Amniotic stem cell (primary cell): ENCODE data around the gene CDH26.
A peak's percentile ranks its signal among the peaks of the same experiment; 100 is the strongest.

Experiments used
- DNase-seq: peaks from one replicate; lab custom pipeline; 2025; lab: John Stamatoyannopoulos, UW

Gene CDH26

DNA sequence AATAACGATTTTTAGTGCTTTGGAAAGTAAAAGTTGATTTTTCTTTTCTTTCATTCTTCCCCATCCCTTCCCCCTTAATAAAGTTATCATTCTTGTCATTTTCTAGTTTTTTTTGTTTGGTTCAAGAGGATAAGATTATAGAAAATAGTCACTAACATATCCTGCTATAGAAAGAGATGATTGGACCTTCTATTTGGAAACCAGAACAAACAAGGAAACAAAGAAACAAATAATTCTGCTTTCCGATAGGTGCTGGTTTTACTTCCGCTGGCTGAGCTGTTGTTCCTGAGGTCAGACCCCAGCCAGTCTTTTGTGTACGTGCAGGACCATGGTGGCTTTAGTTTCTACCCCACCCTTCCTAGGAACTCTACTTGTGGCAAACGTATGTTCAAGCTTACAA, at the start of gene CDH26:
TSS of gene CDH26 (plus strand) at position 301 of the 400 bp plus-strand sequence. CDS start 304 bp downstream, outside the sequence.
- DNase-seq, result no peak

DNA sequence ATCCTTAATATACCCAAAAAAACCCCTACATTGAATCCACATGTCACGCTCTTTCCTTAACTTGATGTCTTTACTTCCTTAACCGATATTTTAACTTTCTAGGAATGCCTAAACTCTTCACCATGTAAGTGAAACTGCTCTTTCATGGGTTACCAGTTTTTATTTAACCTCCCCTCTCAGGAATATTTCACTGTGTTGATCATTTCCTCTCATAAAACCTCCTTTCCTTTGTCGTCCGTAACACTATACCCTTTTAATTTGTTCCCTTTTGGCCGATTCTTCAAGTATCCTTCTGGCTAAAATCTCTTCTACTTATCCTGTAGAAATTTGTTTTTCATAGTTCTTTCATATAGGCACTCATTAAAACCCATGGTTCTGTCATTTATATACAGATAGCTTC, 49.4 kb upstream of the CDH26 start:
- DNase-seq, result no peak

DNA sequence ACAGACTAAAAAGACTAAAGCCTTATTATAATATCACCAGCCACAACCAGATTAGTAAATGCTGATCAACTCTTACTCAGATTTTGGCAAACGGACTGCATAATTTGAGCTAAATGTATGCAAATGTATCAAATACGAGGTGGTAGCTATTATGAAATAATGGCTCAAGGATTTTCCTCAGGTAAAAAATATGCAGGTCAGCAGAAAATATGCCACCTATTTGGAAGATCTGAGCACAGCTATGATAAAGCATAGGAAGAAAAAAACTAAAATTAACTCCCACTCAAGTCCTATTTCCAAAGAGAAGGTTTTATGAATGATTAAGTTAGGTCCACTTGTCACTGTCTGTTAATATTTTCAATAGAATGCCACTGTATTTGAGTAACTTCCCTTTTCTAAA, 47.2 kb upstream of the CDH26 start:
- DNase-seq, result no peak

DNA sequence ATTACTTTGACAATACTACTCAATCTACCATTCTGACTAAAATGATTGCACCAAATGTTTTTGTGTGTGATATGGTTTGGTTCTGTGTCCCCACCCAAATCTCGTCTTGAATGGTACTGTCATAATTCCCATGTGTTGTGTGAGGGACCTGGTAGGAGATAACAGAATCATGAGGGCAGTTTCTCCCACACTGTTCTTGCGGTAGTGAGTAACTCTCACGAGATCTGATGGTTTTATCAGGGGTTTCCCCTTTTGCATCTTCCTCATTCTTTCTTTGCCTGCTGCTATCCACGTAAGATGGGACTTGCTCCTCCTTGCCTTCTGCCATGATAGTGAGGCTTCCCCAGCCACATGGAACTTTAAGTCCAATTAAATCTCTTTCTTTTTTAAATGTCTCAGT, 45.6 kb upstream of the CDH26 start:
- no peak for DNase-seq

DNA sequence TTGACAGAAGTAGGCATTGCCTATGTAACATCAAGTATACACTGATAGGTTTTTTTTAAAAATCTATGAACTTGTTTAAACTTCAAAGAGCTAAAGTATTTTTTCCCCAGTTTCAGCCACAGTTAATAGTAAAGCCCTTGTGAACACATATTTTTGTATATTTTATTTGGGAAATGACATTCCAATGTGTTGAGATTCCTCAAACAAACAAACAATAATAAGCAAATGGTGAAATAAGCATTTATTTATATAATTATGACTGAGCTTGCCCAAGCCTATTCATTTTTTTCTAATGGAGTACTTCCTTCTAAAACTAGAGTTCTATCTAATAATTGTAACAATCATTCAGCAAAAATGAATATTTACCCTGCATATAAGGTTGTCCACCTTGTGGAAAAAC, 37.3 kb upstream of the CDH26 start:
- no peak for DNase-seq

DNA sequence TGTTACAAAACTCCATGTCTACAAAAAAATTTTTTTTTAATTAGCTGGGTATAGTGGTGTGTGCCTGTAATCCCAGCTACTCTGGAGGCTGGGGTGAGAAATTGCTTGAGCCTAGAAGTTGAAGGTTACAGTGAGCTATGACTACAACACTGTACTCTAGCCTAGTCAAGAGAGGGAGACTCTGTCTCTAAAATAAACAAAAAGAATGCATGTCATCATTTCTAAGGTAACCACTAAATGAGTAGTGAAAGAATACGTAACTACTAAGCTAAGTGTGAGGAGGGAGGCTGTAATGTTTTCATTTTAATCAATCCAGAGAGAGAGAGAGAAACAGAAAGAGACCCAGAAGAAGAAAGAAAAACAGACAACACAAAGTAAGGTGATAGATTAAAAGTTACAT, 34.7 kb upstream of the CDH26 start:
- DNase-seq, result no peak

DNA sequence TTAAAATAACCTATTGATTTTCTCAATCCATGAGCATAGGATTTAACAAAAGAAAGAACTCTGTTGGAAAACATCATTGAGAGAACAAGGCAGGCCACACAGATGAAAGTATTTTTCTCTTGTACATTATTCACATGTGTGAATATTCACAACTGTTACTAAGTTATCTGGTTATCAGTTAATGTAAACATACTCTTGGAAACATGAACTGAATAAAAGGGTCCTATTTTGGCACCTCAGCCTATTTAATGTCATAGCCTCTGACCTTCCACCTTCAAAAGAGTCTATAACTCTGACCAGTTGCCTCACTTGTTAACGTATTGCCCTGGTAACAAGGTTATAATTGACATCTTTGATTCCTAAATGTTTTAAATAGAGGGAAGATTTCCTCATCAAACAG, 32.9 kb upstream of the CDH26 start:
- DNase-seq, result no peak

DNA sequence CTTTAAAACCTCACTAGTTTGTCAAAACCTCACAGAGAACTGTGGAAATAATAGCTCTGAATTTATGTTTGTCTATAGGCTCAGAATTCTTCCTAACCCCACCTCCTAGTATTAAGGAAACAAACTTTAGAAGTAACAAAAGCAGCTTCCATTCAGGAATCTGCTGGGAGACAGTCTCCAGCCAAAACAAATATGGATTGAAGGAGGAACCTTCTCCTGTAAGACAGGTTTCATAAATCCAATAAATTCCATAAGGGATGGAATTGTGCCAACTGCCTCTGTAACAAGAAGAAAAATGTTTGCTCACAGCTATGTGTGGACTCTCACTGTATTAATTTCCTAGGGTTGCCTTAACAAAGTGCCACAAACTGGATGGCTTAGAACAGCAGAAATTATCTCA, 32.3 kb upstream of the CDH26 start:
- DNase-seq, result no peak

DNA sequence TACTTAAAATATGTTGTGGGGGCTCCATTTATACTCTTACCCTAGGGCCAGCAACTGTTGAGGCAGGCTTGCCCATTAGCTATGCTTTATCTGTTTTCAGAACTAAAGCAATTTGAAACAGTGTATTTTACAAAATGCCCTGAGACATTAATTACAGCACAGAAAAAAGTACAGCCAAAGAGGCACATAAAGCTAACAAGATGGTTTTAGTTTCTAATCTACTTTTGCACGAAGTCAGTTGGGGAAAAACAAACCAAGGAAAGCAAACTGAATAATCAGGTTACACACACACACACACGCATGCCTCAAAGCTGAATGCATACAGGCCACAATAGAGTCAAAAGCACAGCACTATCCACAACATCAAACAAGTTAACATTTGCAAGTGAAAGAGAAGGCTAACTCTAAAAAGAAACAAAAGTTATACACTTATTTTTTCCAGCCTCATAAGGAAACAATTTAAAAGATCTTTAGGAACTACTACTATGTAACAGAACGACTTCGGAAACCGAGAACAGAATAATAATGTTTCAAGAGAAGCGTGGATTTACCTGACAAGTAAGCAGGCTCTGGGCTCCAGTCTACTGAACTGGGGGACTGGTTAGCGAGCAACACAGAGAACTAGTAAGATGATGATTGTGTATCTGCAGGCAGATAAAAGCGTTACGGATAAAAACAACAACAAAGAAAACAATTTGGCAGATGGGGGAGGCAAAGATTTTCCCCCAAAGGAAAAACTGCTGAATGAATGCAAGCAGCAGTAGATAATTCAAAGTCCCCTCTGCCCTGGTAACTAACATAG, 26.5 kb upstream of the CDH26 start:
- no peak for DNase-seq

DNA sequence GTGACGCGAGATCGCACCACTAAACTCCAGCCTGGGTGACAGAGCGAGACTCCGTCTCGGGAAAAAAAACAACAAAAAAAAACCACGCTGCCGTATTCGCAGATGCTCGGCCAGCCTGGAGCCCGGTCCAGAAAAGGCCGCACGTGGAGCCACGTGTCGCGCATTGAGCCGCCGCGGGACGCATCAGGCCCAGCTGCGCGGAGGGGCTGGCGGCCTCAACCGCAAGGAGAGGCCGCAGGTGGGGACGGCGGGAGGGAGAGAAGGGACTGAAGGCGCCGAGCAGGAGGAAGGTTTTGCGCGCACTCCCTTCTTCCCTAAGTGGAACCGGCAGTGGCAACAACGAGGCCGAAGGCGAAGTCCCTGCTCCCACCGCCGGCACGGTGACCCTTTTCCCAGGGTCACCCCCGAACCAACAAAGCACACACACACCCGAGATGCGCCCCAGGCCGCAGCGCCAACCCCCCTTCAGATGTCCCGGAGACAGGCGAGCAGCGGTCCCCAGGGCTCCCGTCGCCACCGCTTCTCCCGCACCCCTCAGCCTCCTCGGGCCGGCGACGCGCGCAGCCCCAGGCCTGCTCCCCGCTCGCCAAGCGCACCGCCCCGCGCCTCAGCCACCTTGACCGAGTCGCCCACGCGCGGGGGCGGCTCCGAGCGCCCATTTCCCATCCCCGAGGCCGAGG, 25.5 kb upstream of the CDH26 start:
- DNase-seq, result no peak

DNA sequence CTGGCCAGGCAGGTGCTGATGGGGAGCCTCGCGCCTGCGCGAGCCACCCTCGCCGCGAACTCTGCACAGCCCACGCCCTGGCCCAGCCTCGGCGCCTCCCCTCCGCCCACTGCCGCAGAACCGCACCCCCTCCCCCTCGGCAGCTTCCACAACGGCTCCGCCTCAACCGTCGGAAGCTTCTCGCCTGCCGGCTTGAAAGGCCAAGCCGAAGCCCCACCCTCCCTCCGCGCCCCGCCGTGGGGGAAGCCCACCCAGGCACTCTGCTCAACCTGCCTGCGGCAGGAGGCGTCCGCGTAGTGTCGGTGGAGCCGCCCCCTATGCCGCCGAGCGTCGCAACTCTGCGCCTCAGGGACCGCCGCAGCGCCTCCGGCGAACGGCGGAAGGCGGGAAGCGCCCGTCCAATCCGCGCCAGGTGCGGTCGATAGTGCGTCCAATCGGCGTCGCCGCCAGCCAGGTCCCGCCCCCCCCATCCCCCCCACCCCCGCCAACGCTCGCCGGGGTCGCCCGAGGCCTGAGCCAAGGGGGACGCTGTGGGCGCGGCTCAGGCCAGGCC, 24.9 kb upstream of the CDH26 start, which contains the start of gene SYCP2:
TSS of gene SYCP2 (minus strand) at position 342 of the 553 bp plus-strand sequence. CDS start 11,224 bp downstream, outside the sequence.
- DNase-seq, result no peak

DNA sequence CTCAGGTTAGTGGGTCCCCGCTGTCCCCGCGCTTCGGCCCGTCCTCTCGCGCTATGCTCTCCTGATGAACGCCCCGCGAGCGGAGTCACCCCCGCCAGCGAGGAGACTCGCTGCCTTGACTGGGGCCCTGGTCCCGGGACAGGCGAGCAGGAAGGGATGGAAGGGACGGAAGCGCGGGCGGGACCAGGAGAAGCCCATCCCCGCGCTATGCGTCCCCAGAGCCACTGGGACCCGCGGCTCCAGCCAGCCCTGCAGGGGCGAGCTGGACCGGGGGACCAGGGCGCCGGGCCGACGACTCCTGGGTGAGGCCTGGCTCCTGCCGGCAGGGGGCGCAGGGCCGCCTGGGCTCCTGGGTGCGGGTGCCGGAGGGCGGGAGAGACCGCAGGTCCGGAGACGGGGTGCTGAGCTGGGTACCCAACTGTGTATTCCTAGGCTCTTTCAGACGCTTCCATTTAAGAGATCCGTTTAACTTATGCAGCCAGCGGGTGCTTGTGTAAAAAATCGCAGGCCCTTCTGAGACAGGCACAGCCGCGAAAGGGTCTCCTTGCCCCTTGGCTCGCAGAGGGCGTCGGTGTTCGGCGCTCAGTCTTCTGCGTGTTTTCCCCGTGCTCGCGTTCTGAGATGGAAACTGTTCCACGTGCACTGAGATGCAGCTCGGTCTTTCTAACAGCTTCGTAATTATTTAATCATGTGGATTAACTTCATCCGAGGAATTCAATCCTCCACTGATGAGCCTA, 24.2 kb upstream of the CDH26 start:
- peak; percentile 49 for DNase-seq

DNA sequence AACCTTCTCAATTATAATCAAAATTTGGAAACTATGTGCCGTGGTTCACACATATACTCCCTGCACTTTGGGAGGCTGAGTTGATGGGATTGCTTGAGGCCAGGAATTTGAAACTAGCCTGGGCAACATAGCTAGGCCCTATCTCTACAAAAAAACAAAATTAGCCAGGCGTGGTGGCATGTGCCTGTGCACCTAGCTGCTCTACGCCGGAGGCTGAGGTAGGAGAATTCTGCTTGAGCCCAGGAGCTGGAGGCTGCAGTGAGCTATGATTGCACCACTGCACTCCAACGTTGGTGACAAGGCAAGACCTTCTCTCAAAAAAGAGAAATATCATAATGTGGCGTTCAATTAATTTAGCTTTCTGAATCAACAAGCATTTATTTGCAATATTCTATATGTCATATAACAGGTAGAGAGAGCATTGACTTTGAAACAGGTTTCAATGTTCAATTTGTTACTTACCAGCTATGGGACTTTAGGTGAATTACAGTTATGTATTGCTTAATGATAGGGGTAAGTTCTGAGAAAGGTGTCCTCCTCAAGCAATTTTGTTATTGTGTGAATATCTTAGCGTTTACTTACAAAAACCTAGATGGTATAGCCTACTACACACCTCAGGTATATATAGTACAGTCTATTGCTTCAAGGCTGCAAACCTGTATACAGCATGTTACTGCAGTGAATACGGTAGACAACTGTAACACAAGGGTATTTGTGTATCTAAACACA, 22.6 kb upstream of the CDH26 start:
- no peak for DNase-seq

DNA sequence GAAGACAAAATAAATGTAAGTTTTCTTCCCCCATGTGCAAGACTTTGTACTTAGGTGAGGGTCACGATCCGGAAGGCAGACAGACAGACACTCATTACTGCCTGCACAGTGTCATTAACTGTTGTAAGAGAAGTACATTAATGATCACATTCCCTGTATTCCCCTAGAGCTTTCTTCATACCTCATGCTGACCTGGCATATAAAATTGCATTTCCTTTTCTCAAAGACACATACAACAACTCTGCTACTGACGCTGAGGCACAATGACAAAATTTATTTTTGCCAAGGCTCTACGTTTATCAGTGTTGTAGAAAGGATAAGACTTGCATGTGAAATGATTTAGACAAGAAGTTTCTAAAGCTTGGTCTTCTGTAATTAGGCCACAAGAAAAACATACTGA, 21.8 kb upstream of the CDH26 start:
- DNase-seq, result no peak

DNA sequence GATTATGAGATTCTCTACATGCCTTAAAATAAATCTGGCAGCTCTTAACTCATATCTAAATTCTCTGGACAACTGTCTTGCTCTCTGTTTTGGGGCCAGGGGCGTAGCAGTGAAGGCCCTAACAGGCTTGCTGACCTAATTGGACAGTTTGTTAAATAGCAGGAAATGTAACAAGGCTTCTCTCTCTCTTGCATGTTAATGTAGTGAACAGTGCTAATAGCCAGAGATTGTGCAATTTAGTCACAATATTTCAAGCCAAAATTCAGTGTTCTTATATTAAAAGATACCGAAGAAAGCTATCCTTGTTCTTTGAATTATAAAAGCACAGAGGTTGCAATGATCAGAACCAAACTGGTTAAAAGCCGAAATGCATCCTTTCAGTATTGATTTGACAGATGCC, 21.1 kb upstream of the CDH26 start:
- no peak for DNase-seq

DNA sequence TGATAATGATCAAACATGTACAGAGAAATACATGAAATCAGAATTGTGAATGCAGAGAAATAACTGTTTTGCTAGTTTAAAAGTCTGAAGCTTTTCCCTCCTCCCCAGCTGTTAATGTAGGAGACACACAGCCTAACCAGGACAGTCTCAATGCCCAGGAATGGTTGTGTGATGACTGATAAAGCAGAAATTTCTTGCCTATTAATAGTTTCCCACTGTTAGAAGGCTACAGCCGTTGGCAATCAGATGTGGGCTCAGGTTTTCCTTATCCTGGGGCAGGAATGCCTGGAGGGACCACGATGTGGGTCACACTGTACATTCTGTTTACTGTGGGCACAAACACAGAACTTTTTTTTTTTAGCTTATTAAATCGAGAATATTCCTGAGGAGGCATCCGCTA, 20.0 kb upstream of the CDH26 start:
- DNase-seq, result peak; percentile 26

DNA sequence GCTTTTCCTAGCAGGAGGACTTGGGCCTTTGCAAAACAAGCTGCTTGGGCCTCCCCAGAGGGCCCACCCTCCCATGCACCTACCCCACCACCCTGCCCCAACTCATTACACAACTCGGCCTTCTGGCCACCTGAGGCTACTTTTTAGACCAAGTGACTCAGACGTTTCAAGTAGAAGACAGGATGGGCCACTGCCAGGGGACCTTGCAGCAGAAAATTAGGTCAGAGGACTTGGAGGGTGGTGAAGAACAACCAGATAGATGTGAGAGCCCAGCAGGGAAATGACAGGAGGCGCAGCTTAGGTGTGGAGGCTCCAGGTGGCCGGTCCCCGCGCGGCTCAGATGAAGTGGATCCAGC, 19.5 kb upstream of the CDH26 start:
- DNase-seq, result no peak

DNA sequence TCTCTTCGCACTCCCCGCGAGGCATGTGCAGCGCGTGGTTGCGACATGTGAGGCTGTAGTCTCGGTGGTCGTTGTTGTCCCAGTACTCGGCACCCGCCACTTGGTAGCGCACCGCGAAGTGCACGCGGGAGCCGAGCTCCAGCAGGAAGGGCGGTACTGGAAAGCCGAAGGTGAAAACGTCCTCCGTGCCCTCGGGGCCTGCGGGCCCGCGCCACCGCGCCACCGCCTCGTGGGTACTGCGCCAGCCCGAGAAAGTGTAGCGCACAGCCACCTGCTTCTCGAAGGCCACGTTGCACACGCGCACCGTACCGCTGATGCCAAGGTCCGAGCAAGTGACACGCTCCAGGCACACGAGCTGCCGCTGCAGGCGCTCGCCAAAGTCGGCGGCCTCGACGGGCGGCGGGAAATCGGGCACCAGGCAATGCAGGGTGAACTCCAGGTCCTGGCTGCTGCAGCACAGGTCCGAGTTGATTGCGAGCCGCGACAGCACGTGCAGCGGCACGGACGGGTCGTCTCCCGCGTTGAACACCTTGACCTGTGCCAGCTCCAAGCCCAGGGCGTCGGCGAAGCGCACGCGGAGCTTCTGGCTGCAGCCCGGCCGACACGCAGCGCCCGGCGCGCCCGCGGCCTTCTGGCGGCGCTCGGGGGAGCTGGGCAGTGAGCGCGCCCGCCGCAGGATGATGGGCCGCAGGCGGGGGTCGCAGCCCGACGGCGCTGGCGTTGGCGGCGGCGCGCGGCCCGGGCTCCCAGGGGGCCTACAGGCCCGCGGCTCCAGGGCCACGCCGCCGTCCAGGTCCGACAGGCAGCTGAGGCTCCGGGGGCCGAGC, 19.0 kb upstream of the CDH26 start:
- no peak for DNase-seq

DNA sequence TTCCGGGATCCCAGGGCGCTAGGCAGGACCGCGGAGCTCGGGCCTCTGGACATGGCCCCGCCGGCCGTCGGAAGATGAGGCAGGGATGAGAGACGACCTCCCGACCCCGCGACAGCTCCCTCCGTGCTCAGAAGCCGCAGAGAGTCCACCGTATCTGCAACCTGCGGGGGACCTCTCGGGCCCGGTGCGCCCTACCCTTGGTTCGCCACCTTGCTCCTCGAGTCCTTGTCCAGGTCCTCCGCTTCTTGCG, 18.4 kb upstream of the CDH26 start:
- no peak for DNase-seq

DNA sequence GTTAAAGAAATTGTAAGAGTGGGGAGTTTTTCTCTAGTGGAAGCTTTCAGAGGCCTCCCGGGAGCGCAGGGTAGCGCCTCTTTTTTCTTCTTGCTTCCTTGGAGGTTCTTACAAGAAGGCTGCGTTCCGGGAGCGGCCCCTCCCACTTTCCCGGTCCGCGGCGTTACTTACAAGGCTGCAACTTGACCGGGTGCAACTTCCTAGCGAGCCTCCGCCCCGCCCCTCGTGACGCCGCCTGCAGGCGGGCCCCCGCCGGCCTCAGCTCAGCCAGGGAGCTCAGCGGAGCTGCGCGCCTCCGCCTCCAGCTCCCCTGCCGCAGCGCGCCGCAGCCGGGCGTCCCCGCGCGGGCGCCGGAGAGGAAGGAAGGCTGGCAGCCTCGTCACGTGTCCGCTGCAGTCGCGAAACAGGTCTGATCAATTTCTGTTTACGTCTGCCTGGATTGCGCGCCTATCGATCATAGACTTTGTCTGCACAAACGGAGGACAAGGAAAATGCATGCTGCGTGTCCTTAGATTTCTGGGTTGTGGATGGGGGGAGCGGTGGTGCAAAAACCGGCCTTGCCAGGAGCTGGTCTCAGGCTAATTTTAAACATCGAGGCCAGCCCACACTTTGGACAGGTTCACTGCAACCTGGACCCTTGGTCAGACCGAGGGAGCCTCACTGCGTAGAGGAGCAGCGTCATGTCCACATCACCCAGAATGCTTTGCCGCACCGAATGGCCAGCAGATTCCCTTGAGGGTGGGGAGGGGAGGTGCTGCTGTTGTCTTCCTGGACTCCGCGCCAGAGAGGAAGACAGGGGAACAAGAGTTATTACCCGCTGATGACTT, 17.9 kb upstream of the CDH26 start, which contains the start of the genes FAM217B and PPP1R3D:
TSS of gene FAM217B (plus strand) at position 261 of the 827 bp plus-strand sequence. CDS start 3,555 bp downstream, outside the sequence.
TSS of gene PPP1R3D (minus strand) at position 177 of the 827 bp plus-strand sequence. CDS start 374 bp downstream, outside the sequence.
- peak; percentile 86 for DNase-seq
